HG03354 (cell line): ENCODE data around the gene PIK3R3.
"Not testable (repeated sequence)": the region's sequence is repeated elsewhere in the genome, so short reads cannot be mapped to it uniquely, and the experiment has no call there.

Source experiments
- ATAC-seq: cut with Tn5 transposase; IDR thresholded peaks from one replicate; pipeline ENCODE4 v1.9.1; 2021; ENCODE audit warnings: mild to moderate bottlenecking; ENCODE audit not compliant: unreplicated experiment, poor library complexity, severe bottlenecking

The PIK3R3 gene

DNA sequence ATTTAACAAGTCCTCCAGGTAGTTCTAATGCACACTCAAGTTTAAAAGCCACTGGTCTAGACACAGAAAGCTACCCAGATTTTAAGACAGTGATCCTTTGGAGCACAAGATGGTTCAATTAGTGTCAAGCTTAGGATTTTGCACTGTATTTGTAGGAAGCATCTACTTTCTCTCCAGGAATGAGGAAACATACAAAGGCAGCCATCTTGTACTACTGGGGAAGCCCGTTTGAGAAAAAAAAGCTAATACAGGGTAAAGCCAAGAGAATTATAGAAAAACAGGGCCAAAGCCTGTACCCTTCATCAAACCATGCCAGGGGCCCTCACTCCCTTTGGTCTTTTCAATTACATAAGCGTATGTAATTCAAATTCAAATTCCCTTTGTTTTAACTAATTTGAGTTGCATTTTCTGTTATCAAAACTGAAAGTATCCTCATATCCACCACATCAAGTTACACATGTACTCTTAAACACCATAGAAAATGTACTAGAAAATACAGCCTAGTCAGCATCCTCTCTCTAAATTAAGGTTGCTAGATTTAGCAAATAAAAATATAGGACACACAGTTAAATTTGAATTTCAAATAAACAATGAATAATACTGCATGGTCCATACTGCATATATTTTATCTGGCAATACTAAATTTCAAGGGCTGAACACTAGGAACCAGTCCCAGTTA, 17.4 kb downstream of the PIK3R3 start:
- ATAC-seq = no peak

- no peak for ATAC-seq
These were observed 18.5 kb downstream of the PIK3R3 start for GRCh38 chr1:46113948-46114347.

DNA sequence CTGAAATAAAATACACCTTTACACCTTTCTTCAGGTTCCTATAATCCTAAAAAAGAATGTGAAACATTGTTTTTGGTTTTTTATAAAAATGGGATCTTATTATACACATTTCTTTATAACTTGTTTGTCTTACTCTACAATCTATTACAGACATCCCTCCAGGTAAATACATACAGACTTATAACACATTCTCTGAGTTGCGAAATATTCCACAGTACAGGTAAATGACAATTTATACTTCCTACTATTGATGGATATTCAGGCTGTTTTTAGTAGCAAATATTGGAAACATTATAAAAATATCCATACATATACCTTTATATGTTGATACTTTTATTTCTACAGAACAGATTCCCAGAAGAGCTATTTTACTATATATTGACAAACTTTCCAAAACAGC, 20.3 kb downstream of the PIK3R3 start:
- ATAC-seq = no peak

GRCh38 chr1:46110521-46110920, 21.9 kb downstream of the PIK3R3 start:
- ATAC-seq = no peak

DNA sequence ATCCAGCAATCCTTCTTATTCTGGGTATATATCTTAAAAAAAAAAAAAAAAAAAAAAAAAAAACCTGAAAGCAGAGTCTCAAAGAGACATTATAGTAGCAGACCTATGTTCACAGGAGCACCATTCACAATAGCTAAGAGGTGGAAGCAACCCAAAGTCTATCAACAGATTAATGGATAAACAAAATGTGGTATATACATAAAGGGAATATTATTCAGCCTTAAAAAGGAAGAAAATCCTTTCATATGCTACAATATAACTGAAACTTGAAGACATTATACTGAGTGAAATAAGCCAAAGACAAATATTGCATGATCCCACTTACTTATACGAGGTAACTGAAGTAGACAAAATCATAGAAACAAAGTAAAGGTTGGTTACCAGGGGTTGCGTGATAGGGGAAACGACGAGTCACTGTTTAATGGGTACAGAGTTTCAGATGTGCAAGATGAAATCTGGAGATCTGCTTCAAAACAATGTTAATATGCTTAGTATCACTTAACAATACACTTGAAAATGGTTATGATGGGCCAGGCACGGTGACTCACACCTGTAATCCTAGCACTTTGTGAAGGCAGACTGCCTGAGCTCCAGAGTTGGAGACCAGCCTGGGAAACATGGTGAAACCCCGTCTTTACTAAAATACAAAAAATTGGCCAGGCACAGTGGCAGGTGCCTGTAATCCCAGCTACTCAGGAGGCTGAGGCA, 29.5 kb downstream of the PIK3R3 start:
- ATAC-seq = no peak

DNA sequence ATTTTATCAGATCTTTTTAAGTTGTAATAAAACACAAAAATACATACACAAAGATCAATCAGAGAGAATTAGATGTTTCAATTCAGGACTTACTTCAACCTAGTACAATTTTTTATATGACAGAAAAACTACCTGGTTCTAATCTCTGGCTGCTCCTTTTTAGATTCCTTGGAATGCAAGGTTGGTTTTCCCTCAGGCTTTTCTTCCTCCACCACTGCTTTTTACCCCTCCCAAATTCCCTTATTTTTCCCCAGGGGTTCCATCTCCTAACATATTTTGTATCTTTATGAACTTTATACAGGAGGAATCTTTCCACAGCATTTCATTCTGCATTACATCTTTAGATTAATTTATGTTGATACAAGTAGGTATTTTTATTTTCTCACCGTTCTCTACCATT, 33.2 kb downstream of the PIK3R3 start:
- no peak for ATAC-seq

DNA sequence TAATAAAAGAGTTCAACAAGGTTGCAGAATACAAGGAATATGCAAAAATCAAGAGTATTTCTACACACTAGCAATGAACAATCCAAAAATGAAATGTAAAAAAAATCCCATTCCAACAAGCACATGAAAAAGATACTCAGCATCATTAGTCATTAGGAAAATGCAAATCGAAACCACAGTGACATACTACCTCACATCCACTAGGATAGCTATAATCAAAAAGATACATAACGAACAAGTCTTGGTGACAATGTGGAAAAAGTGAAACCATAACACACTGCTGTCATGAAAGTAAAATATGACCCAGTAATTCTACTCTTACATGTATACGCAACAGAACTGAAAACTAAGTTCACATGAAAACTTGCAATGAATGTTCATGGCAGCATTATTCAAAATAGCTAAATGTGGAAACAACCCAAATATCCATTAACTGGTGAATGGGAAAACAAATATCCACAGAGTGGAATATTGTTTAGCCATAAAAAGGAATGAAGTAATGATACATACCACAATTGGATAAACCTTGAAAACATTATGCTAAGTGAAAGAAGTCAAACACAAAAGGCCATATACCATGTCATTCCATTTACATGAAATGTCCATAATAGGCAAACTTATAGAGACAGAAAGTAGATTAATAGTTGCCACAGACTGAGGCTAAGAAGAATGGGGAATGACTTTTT, 34.3 kb downstream of the PIK3R3 start:
- no peak for ATAC-seq

GRCh38 chr1:46097149-46097472, 35.3 kb downstream of the PIK3R3 start:
- ATAC-seq = no peak

DNA sequence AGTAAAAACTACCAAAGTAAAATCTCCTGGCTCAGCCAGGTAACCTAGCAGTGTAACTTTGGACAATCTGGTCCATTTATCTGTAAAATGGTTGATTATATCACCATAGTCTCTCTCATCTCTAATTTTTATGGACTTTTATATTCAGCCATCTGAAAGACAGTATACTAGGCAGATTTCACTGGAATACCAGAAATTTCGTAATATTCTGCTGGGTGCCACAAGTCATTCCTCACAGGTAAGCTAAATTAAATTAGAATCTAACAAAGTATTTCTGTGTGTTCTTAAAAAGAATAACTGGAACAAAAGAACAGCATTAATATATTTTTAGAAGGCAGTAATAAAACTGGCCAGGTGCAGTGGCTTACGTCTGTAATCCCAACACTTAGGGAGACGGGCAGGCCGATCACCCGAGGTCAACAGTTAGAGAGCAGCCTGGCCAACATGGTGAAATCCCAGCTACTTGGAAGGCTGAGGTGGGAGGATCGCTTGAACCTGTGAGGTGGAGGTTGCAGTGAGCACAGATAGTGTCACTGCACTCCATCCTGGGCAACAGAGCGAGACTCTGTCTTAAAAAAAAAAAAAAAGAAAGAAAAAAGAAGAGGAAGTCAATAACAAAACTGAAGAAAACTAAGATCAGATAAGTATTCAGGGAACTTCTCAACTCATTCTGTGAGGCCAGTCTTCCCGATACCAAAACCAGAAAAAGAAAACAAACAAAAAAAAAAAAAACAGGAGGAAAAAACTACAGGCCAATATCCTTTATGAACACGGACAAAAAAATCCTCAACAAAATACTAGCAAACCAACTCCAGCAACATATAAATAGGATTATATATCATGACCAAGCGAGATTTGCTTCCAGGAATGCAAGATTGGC, 35.9 kb downstream of the PIK3R3 start:
- ATAC-seq = no peak

DNA sequence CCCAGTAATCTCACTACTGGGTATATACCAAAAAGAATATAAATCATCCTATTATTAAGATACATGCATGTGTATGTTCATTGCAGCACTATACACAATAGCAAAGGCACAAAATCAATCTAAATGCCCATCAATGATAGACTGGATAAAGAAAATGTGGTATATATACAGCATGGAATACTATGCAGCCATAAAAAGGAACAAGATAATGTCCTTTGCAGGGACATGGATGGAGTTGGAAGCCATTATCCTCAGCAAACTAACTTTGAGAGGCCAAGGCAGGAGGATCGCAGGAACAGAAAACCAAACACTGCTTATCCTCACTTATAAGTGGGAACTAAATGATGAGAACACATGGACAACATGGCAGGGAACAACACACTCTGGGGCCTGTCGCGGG, 37.3 kb downstream of the PIK3R3 start:
- ATAC-seq = not testable (repeated sequence)

DNA sequence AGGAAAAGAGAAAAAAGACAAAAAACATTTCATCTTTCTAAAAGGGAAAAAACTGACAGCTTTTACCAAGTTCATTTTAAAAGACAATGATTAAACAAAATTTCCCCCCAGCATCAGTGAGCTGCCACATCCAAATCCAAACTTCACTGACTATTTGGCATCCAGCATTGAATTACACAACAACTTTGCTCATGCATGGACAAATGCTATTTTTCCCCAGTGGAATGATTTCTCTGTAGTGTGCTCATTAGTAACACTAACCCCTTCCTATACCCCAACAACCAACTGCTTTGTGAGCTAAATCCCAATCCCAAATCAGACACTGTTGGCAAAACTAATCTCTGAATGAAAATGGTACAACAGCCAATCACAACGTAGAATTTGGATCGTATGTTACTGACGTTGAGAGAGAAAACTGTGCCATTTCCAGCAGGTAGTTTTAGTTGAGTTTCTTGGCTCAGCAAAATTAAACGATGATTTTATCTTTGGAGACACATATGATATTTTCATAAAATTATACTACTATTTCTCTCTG, 37.9 kb downstream of the PIK3R3 start:
- no peak for ATAC-seq

- not testable (repeated sequence) for ATAC-seq
These were observed 38.6 kb downstream of the PIK3R3 start for GRCh38 chr1:46093832-46094231.

GRCh38 chr1:46087891-46088290, 44.5 kb downstream of the PIK3R3 start:
- no peak for ATAC-seq

- no peak for ATAC-seq
These were observed 45.9 kb downstream of the PIK3R3 start for GRCh38 chr1:46086576-46086975.

- no peak for ATAC-seq
These were observed 47.6 kb downstream of the PIK3R3 start for GRCh38 chr1:46084553-46085451.

GRCh38 chr1:46083579-46083978, 48.9 kb downstream of the PIK3R3 start:
- ATAC-seq = no peak

DNA sequence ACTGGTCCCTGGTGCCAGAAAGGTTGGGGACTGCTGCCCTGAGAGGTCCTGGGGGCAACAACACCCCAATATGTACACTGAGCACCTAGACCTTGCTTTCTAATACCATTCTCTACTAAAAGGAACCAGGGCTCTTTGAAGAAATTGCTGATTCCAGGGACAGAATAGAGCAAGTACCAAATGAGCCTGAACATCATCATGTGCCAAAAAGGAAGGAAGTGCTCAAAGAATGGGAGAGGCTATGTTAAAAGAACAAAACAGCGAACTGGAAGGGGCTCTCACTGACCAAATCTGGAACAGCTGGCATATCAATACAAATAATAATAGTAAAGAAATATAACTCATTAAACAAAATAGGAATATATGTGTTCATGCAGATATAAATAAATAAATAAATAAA, 50.8 kb downstream of the PIK3R3 start:
- no peak for ATAC-seq

DNA sequence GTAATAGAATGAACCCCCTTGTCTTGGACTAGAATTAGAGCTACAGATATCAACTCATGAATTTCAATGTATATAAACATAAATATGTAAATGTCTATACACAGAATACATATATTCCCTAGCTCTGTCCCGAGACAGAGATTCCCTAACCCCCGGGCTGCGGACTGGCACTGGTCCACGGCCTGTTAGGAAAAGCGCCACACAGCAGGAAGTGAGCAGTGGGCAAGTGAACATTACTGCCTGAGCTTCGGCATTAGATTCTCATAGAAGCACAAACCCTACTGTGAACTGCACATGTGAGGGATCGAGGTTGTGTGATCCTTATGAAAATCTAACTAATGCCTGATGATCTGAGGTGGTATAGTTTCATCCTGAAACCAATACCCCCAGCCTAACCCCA, 51.2 kb downstream of the PIK3R3 start:
- no peak for ATAC-seq

- ATAC-seq = no peak
These were observed 52.2 kb downstream of the PIK3R3 start for GRCh38 chr1:46080257-46080656.
